Measurements from ENCODE around the gene B4GALNT1.
"Not testable (repeated sequence)": the region's sequence is repeated elsewhere in the genome, so short reads cannot be mapped to it uniquely, and the experiment has no call there.

Gene B4GALNT1

GRCh38 chr12:57632958-57633840 lies at the start of gene B4GALNT1:
Gene B4GALNT1, minus strand, starts transcription at chr12:57633201. Its CDS starts 1,069 bp downstream, at chr12:57632132.
- in situ Hi-C loops (cut with HindIII; ENCODE audit: low sequenced_read_pairs) = no loop called here

- in situ Hi-C loops (cut with HindIII; ENCODE audit: low sequenced_read_pairs) = no loop called here
These were observed 46.7 kb upstream of the B4GALNT1 start for GRCh38 chr12:57679697-57680096.

DNA sequence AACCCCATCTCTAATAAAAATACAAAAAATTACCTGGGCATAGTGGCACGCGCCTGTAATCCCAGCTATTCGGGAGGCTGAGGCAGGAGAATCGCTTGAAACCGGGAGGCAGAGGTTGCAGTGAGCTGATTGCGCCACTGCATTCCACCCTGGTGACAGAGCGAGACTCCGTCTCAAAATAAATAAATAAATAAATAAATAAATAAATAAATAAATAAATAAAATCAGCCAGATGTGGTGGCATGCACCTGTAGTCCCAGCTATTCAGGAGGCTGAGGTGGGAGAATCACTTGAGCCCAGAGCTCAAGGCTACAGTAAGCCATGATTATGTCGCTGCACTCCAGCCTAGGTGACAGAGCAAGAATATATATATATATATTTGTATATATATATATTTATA lies 44.9 kb upstream of the B4GALNT1 start:
- in situ Hi-C loops (cut with HindIII; ENCODE audit: low sequenced_read_pairs) = not testable (repeated sequence)

- in situ Hi-C loops (cut with HindIII; ENCODE audit: low sequenced_read_pairs) = loop anchor here (5.0 kb wide), 1 partner anchor 47 kb away; no protein-coding TSS in a partner anchor
These were observed 41.7 kb upstream of the B4GALNT1 start for GRCh38 chr12:57674691-57675090.

DNA sequence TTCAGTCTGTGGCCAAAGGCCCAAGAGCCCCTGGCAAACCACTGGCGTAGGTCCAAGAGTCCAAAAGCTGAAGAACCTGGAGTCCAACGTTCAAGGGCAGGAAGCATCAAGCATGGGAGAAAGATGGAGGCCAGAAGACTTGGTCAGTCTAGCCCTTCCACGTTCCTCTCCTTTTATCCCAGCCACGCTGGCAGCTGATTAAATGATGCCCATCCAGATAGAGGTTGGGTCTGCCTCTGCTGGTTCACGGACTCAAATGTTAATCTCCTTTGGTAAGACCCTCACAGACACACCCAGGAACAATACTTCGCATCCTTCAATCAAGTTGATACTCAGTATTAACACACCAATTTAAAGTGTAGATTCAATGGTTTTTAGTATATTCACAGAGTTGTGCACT lies 39.8 kb upstream of the B4GALNT1 start:
- in situ Hi-C loops (cut with HindIII; ENCODE audit: low sequenced_read_pairs) = loop anchor here (5.0 kb wide), 1 partner anchor 46 kb away; no protein-coding TSS in a partner anchor

DNA sequence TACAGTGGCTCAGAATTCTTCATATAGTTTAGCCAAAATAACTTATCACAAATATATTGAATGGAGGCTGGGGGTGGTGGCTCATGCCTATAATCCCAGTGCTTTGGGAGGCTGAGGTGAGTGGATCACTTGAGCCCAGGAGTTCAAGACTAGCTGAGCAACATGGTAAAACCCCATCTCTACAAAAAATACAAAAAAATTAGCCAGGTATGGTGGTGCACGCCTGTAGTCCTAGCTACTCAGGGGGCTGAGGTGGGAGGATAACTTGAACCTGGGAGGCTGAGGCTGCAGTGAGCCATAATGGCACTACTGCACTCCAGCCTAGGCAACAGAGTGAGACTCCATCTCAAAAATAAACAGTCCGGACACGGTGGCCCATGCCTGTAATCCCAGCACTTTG lies 38.8 kb upstream of the B4GALNT1 start:
- in situ Hi-C loops (cut with HindIII; ENCODE audit: low sequenced_read_pairs) = loop anchor here (5.0 kb wide), 1 partner anchor 45 kb away; no protein-coding TSS in a partner anchor

GRCh38 chr12:57669691-57670090 lies 36.7 kb upstream of the B4GALNT1 start:
- in situ Hi-C loops (cut with HindIII; ENCODE audit: low sequenced_read_pairs) = loop anchor here (5.0 kb wide), 1 partner anchor 42 kb away; no protein-coding TSS in a partner anchor

- in situ Hi-C loops (cut with HindIII; ENCODE audit: low sequenced_read_pairs) = no loop called here
These were observed 33.9 kb upstream of the B4GALNT1 start for GRCh38 chr12:57666897-57667296.

- in situ Hi-C loops (cut with HindIII; ENCODE audit: low sequenced_read_pairs) = not testable (repeated sequence)
These were observed 32.2 kb upstream of the B4GALNT1 start for GRCh38 chr12:57665066-57665820.

- in situ Hi-C loops (cut with HindIII; ENCODE audit: low sequenced_read_pairs) = no loop called here
These were observed 28.4 kb upstream of the B4GALNT1 start for GRCh38 chr12:57661376-57661775.

DNA sequence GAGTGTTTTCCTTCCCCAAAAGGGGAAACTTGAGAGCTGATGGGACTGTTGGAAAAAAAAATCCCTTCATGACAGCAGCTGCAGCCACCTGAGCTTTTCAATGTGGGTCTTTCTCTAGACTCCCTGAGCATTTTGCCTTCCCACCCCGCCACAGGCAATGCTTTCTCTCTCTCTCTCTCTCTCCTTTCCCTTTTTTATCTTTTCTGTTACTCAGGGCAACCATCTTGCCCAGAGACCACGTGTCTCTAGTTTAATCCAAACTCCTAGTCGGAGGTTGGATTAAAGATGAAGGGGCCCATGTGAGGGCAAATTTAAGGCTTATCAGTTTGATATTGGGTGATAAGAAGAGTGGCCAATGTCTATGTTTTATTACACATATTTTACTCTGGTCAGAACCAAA lies 25.9 kb upstream of the B4GALNT1 start:
- in situ Hi-C loops (cut with HindIII; ENCODE audit: low sequenced_read_pairs) = no loop called here

DNA sequence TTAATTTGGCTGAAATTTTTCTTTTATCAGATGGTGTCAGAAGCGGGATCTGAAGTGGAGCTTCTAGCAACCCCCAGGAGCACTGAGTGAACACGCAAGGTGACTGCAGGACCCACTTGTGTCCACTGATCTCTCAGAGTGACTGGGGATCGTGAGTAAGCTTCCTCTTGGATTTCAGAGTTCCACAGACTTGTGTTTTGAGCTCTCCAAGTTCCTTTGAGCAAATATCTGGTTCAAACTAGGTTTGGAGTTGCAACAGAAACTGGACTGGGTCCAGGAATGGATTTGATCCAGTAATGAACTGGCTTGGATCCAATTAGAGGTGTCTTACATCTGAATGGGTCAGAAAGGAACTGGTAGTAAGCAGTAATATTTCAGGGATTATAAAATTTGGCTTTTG lies 24.7 kb upstream of the B4GALNT1 start:
- in situ Hi-C loops (cut with HindIII; ENCODE audit: low sequenced_read_pairs) = no loop called here

- in situ Hi-C loops (cut with HindIII; ENCODE audit: low sequenced_read_pairs) = not testable (repeated sequence)
These were observed 23.4 kb upstream of the B4GALNT1 start for GRCh38 chr12:57656408-57656807.

- in situ Hi-C loops (cut with HindIII; ENCODE audit: low sequenced_read_pairs) = no loop called here
These were observed 22.7 kb upstream of the B4GALNT1 start for GRCh38 chr12:57655541-57656240.

DNA sequence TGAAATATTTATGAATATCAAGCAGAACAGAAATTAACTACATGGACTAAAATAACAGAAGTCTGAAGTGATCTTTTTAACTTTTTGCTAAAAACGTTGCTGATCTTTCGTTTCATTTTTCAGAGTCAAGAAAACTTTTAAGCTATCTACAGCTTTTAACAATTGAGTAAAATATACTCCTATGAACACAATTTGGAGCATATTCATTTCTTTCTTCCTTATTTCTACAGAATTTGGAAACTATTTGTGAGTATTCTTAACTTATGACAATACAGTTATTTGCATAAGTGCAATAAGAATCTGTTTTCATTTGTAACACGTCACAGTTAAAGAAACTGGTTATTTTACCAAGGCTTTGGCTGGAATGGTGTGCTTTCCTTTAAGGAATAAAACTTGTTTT lies 21.0 kb upstream of the B4GALNT1 start:
- in situ Hi-C loops (cut with HindIII; ENCODE audit: low sequenced_read_pairs) = no loop called here

GRCh38 chr12:57646659-57647049 lies 13.7 kb upstream of the B4GALNT1 start:
- in situ Hi-C loops (cut with HindIII; ENCODE audit: low sequenced_read_pairs) = not testable (repeated sequence)

- in situ Hi-C loops (cut with HindIII; ENCODE audit: low sequenced_read_pairs) = not testable (repeated sequence)
These were observed 13.1 kb upstream of the B4GALNT1 start for GRCh38 chr12:57645990-57646658.

DNA sequence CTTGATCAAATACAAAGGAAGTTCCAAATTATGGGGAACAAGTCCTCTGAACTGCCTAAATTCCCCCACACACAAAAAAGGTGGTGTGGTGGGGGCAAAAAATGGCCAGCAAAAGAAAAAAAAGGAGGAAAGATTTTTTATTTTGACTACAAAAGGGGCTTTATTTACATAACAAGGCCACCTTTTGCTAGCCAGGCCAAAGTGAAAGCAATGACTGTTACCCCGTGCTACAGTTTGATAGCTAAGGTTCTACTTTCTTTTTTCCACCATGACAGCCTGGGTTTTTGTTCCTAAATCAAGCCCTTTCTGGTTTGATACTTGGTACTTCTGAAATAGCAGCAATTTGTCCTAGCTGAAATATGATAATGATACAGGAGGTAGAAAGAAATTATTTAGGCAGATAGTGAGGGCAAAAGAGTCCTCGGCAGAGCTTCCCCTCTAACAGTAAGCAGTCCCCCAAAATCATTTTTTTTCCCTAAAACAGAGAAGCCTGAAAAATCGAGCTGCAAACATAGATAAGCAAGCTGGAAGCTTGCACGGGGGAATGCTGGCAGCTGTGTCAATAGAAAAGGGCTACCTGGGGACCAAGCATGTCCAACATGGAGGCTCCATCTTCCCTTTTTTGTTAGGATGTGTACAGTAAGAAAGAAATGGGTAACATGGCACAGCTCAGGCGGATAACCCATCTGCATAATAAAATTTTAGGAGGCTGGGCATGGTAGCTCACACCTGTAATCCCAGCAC lies 8.9 kb upstream of the B4GALNT1 start:
- in situ Hi-C loops (cut with HindIII; ENCODE audit: low sequenced_read_pairs) = no loop called here

DNA sequence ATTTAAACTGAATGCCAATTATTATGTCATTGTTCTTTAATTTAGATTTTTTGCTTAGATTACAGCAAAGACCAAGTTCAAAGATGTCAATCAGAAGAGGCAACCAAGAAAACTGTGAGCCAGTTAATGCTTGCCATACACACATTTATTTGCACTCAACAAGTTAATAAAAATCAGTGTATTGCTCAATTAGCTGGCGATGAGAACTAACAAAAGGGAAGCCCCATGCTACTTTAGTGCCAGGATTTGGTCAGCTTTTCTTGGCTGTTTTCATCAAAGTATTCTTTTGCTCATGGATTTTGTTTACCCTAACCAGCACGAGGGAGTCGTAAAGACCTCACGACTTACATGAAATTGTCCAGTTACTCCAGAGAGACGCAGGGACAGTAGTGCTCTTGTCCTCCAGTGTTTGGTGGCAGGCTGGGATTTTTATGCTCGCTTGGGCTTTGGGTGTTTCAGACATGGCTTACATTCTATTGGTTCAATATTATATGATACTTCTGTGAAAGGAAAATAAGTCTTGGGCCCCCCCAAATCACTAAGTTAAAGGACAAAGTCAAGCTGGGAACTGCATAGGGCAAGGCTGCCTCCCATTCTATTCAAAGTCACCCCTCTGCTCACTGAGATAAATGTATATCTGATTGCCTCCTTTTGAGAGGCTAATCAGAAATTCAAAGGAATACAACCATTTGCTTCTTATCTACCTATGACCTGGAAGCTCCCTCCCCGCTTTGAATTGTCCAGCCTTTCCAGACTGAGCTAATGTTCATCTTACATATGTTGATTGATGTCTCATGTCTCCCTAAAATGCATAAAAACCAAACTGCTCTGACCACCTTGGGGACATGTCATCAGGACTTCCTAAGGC lies 7.4 kb upstream of the B4GALNT1 start:
- in situ Hi-C loops (cut with HindIII; ENCODE audit: low sequenced_read_pairs) = no loop called here
